Endothelial cell of umbilical vein (primary cell): ENCODE results near the gene GGA3. TPM values are rescaled to one million over a fixed set of nuclear protein-coding genes. Genes with fewer than 3 reads are reported as not detected.

Source experiments
- BruUV-seq: library from RNA; stranded (reverse); fragments of 400-500 nt; replicated peaks from 2 replicates; lab custom pipeline; 2021; lab: Mats Ljungman, UMichigan
- CTCF ChIA-PET: fragments of 300-600, 350-600 bp; sonication (Branson Sonifier 250); formaldehyde crosslinking; loops from one replicate; lab custom pipeline; 2021; ENCODE audit warnings: antibody characterized with exemption, inconsistent platforms; lab: Charles Lee
- POLR2A ChIA-PET: fragments of 300-600, 350-600 bp; sonication (Branson Sonifier 250); formaldehyde crosslinking; loops from one replicate; lab custom pipeline; 2021; ENCODE audit warnings: antibody characterized with exemption, inconsistent platforms; lab: Charles Lee
- DNase-seq: peaks from one replicate; pipeline ENCODE4 v3.0.0-alpha.2; 2011; ENCODE audit warnings: low read depth, low spot score
- FAIRE-seq: peaks from 2 replicates; lab custom pipeline; 2011; peaks lifted over from hg19 to GRCh38; lab: Jason Lieb, UNC
- H2AFZ ChIP-seq: 2 replicates; pipeline ENCODE4 v1.6.0; 2012; ENCODE audit warnings: low read depth, low read length, control low read depth, inconsistent platforms
- H3K27ac ChIP-seq: 2 replicates; pipeline ENCODE4 v1.5.1; 2011; ENCODE audit warnings: low read depth, mild to moderate bottlenecking, control low read depth, low read length, moderate library complexity; ENCODE audit not compliant: insufficient read depth
- H3K27me3 ChIP-seq, 2 experiments: 2 replicates each; pipeline versions ENCODE4 v1.6.0 to v1.6.1; 2011; ENCODE audit warnings: low read length in 2 of 2, mixed read lengths in 1 of 2; ENCODE audit not compliant: control insufficient read depth in 2 of 2, insufficient read depth in 2 of 2
- H3K36me3 ChIP-seq, 2 experiments: 2 replicates in 1 of 2; 3 replicates in 1 of 2; pipeline ENCODE4 v1.5.1; 2011; ENCODE audit warnings: low read length in 2 of 2, mild to moderate bottlenecking in 1 of 2, moderate library complexity in 1 of 2; ENCODE audit not compliant: control insufficient read depth in 2 of 2, insufficient read depth in 2 of 2; ENCODE audit errors: extremely low read depth in 1 of 2
- H3K4me1 ChIP-seq: 3 replicates; pipeline ENCODE4 v1.5.1; 2011; ENCODE audit warnings: mild to moderate bottlenecking, low read length; ENCODE audit not compliant: control insufficient read depth, insufficient read depth; ENCODE audit errors: extremely low read depth
- H3K4me2 ChIP-seq: 2 replicates; pipeline ENCODE4 v1.6.1; 2011; ENCODE audit warnings: low read length, control low read depth, mixed read lengths; ENCODE audit not compliant: insufficient read depth
- H3K4me3 ChIP-seq, 3 experiments: fragments of 200-600 bp in 1 of 3; sonication (generic), shearing (Covaris generic) in 1 of 3; replicated peaks in 1 of 3; 2 replicates each; pipeline ENCODE4 v1.5.1; 2011 to 2016; ENCODE audit warnings: control low read depth in 3 of 3, low read length in 3 of 3, mild to moderate bottlenecking in 2 of 3, inconsistent platforms in 1 of 3, low read depth in 1 of 3, moderate library complexity in 1 of 3; ENCODE audit not compliant: insufficient read depth in 1 of 3
- H3K79me2 ChIP-seq: 2 replicates; pipeline ENCODE4 v1.6.0; 2012; ENCODE audit warnings: low read length, inconsistent platforms; ENCODE audit not compliant: control insufficient read depth, insufficient read depth
- H3K9ac ChIP-seq: replicated peaks from 2 replicates; pipeline ENCODE3; 2011; ENCODE audit warnings: low read length, control low read depth; ENCODE audit not compliant: insufficient read depth; ENCODE audit errors: extremely low read depth
- H3K9me1 ChIP-seq: replicated peaks from 3 replicates; pipeline ENCODE4 v1.6.0; 2011; ENCODE audit warnings: mild to moderate bottlenecking, low read length; ENCODE audit not compliant: control insufficient read depth, insufficient read depth; ENCODE audit errors: extremely low read depth
- H3K9me3 ChIP-seq: replicated peaks from 2 replicates; pipeline ENCODE4 v1.5.1; 2012; ENCODE audit warnings: low read length, inconsistent platforms; ENCODE audit not compliant: control insufficient read depth, insufficient read depth
- H4K20me1 ChIP-seq: replicated peaks from 2 replicates; pipeline ENCODE3; 2011; ENCODE audit warnings: mild to moderate bottlenecking, low read length; ENCODE audit not compliant: control insufficient read depth, insufficient read depth; ENCODE audit errors: extremely low read depth
- CTCF ChIP-seq, 2 donors: IDR thresholded peaks; 1 replicate in 1 of 2; 2 replicates in 1 of 2; pipeline ENCODE4 v1.5.1; 2011; ENCODE audit warnings: low read length in 2 of 2, mild to moderate bottlenecking in 2 of 2, moderate library complexity in 2 of 2, control low read depth in 1 of 2, inconsistent platforms in 1 of 2, low read depth in 1 of 2; ENCODE audit not compliant: insufficient read depth in 1 of 2; ENCODE audit errors: extremely low read depth in 1 of 2
- EZH2 ChIP-seq: IDR thresholded peaks from 2 replicates; pipeline ENCODE4 v1.6.1; 2012; ENCODE audit warnings: borderline replicate concordance, low read depth, mild to moderate bottlenecking, moderate library complexity, low read length, inconsistent platforms; ENCODE audit not compliant: severe bottlenecking
- FOS ChIP-seq: IDR thresholded peaks from 2 replicates; pipeline ENCODE4 v1.6.1; 2011; ENCODE audit warnings: mild to moderate bottlenecking, low read length, moderate library complexity, borderline replicate concordance; ENCODE audit not compliant: insufficient read depth
- GATA2 ChIP-seq: IDR thresholded peaks from 2 replicates; pipeline ENCODE4 v1.7.0; 2011; ENCODE audit warnings: low read depth, mild to moderate bottlenecking, moderate library complexity, mixed read lengths, low read length; ENCODE audit not compliant: insufficient read length, insufficient read depth
- JUN ChIP-seq: IDR thresholded peaks from 2 replicates; pipeline ENCODE4 v1.6.1; 2011; ENCODE audit warnings: borderline replicate concordance, low read depth; ENCODE audit not compliant: insufficient read length, insufficient read depth
- MYC ChIP-seq: IDR thresholded peaks from one replicate; pipeline ENCODE4 v1.6.1; 2011; ENCODE audit warnings: mild to moderate bottlenecking, low read depth, low read length
- POLR2A ChIP-seq: IDR thresholded peaks from 2 replicates; pipeline ENCODE4 v1.6.1; 2012; ENCODE audit warnings: low read depth, mild to moderate bottlenecking, control low read depth, low read length
- POLR2AphosphoS5 ChIP-seq: IDR thresholded peaks from 2 replicates; pipeline ENCODE4 v1.6.1; 2012; ENCODE audit warnings: low read depth, mild to moderate bottlenecking, control low read depth, low read length, moderate library complexity; ENCODE audit not compliant: insufficient read depth
- dilution Hi-C: fragments of 300-500 bp; cut with MboI; formaldehyde crosslinking; loops from one replicate; pipeline ENCODE4 v1.15.0; 2019; ENCODE audit warnings: low sequenced_read_pairs; ENCODE audit not compliant: extremely low pct_ligation_motif_present
- intact Hi-C: fragments of 100-400 bp; cut with micrococcal nuclease; formaldehyde crosslinking; loops from one replicate; pipeline ENCODE4 v1.10.0; 2022
- polyA plus RNA-seq, 4 experiments: library from polyadenylated mRNA; depleted of rRNA in 3 of 4; stranded (reverse) in 3 of 4; unstranded in 1 of 4; fragments of >200 nt; gene quantifications; 2 replicates each; pipeline versions ENCODE4 v1.2.1 to v1.2.3, GENCODE V29; 2011 to 2012; ENCODE audit warnings: missing spikeins in 1 of 4
- total RNA-seq: library from RNA; stranded (reverse); gene quantifications from 2 replicates; pipeline ENCODE4 v1.2.3, GENCODE V29; 2021

Gene GGA3
- total and polyA plus RNA-seq, 2 donors (not counting 3 experiments of a cell fraction or from before 2014, with no cell fraction given): 41.2 to 62.9 TPM

- Histone ChIP-seq H2AFZ (no peak overlapping the region), H3K4me3 (no peak overlapping the region), H3K9me3 (no peaks in the 10 kb centered on the region), H3K36me3 (no peaks in the 10 kb centered on the region), H3K9me1 (no peaks in the 10 kb centered on the region), H3K4me2 (no peak overlapping the region), H3K4me1 (peaks cover 11% of the 10 kb centered on the region), H3K27me3 (no peaks in the 10 kb centered on the region), H4K20me1 (no peaks in the 10 kb centered on the region), H3K27ac (no peak overlapping the region), H3K9ac (no peak overlapping the region), H3K79me2 (peaks cover 40% of the 10 kb centered on the region)
- intact Hi-C loops (no loop called here), dilution Hi-C loops (no loop called here)
- FAIRE-seq (no peak), DNase-seq (no peak)
- BruUV-seq: no TSS peak
- no peak for TF ChIP-seq POLR2AphosphoS5
- no peak for TF ChIP-seq GATA2
- no peak for TF ChIP-seq JUN
- no peak for TF ChIP-seq POLR2A
- no peak for TF ChIP-seq EZH2
- no peak for TF ChIP-seq CTCF (IDR thresholded peaks at IDR 0.05; ENCODE audit: extremely low read depth in 1 of 2, insufficient read depth in 1 of 2, low read depth in 1 of 2, low read length in 2 of 2)
- TF ChIP-seq MYC: no peak
- TF ChIP-seq FOS: no peak
- ChIA-PET CTCF (interaction anchor here (5.6 kb wide), 1 partner anchor 12 kb away, joined by 45 read pairs; no protein-coding TSS in a partner anchor), POLR2A (interaction anchor here (0.5 kb wide), 1 partner anchor 384 kb away, joined by 6 read pairs; no protein-coding TSS in a partner anchor)
These were observed 9.2 kb downstream of the GGA3 start for GRCh38 chr17:75252039-75252816.
